Measurements from ENCODE around the gene PRRT4.

Gene PRRT4

DNA sequence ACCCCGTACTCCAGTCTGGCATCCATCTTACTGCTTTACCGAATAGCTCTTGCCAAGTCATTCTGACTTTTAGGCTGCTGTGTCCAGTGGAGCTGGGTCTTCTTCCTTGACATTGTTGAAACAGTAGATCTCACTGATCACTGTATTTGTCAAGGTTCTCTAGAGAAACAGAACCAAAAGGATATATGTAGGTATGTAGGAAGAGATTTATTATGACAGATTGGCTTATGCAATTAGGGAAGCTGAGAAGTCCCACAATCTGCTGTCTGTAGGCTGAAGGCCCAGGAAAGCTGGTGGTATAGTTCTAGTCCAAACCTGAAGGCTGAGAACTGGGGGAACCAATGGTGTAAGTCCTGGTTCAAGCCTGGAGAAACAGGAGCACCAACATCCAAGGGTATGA, 12.1 kb upstream of the PRRT4 start:
- DNase-seq = no peak

DNA sequence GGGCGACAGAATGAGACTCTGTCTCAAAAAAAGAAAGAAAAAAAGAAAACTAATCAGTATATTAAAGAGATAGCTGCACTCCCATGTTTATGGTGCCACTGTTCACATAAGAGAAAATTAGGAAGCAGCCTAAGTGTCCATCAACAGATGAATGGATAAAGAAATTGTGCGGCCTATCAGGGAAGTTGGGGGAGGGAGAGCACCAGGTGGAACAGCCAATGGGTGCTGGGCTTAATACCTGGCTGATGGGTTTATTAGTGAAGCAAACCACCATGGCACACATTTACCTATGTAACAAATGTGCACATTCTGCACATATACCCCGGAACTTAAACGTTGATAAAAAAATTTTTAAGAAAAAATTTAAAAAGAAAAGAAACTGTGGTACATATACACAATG, 9.0 kb upstream of the PRRT4 start:
- DNase-seq = no peak

DNA sequence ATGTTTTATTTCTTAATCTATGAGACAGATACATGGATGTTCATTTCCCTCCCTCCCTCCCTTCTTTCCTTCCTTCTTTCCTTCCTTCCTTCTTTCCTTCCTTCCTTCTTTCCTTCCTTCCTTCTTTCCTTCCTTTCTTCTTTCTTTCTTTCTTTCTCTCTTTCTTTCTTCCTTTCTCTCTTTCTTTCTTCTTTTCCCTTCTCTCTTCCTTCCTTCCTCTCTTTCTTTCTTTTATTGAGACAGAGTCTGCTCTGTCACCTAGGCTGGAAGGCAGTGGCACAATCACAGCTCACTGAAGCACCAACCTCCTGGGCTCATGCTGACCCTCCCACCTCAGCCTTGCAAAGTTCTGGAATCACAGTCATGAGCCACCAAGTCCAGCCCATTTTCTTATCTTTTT, 5.5 kb upstream of the PRRT4 start:
- DNase-seq = no peak

DNA sequence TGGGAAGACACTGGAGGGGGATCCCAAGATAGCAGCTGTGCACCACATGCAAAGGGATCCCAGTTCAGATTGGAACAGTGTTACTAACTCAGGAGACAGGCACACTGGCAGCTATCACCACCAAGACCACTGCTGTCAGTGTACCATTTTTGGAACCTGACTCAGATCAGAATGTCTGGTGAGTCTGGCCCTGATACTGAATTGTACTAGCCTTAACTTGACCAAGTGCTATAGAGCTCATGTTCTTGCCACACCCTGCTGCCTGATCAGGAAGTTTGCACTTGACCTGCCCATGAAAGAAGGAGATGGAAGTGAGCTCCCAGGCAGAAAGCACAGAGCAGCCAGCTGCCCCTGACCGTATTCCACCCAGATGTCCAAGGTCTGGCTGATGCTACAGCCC, 4.8 kb upstream of the PRRT4 start:
- DNase-seq = no peak

DNA sequence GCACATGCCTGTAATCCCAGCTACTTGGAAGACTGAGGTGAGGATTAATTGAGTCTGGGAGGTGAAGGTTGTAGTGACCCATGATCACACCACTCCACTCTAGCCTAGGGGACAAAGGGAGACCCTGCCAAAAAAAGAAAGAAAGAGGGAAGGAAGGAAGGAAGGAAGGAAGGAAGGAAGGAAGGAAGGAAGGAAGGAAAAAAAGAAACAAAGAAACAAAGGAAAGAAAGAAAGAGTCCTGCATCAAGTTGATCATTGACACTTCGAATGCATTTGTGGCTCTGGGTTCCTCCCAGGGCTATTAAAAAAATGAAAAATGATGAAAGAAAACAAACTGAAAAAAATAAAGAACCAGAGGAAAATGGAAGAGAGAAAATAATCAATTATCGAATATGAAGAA, 3.9 kb upstream of the PRRT4 start:
- no peak for DNase-seq

DNA sequence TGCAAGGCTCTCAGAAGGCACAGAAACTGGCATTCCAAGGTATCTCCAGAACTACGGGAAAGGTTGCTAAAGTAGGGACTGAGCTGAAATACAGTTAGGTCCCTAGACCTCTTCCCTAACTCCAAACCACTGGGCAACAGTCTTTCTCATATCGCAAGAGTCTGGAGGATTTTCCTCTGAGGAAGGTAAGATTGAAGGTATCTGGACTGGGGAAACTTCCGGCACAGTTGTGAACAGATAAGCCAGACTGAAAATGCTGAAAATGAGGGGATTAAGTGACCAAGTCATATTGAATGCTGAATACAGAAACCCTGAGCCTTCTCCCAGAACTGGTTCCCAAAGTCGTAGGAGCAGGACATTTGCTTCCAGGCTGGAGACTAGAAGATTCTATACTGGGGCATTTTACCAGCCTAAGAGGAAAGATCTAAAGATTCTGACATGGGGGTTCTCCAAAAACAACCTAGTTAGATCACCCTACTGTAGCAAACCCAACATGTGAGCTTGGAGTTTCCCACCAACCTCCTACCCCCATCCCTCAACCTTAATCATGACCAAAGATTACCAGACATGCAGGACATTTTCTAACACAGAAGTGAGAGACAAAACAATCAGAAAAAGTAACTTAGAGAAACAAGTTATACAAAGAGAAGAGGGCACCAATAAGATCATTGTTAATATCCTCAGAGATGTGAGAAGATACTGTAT, 2.8 kb upstream of the PRRT4 start:
- DNase-seq = no peak

DNA sequence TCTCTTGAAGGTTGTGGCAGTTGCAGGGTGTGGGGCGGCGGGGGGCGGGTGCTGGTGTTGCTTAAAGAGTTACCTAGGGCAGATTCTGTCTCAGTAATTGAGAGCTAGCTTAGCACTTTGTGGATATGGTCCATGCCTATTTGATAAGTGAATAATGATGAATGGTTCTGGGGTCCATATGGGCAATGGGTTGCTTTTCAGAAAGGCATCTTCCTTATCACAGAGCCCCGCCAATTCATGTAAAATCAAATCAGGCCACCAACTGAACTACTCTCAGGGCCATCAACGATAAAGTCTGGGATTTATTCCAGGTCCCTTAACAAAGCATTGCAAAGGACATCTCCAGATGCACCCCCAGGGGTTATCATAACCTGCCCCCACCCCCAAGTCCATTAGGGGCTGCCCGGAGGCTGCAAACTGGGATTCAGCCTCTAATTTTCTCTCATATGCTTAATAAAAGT, 1.8 kb upstream of the PRRT4 start:
- no peak for DNase-seq

DNA sequence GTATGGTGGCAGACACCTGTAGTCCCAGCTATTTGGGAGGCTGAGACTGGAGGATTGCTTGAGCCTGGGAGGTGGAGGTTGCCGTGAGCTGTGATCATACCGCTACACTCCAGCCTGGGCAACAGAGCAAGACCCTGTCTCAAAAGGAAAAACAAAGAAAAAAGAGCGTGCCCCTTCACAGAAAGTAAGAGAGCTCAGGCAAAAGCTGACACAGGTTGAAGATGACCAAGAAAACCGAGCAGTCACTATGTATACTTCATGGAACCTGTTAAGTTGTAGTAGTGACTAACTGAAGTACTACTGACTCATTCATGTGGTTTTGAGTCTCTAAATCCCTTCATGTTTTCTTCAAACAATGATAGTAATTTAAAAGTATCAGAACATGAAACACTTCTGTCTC, 1.2 kb upstream of the PRRT4 start:
- DNase-seq = no peak

DNA sequence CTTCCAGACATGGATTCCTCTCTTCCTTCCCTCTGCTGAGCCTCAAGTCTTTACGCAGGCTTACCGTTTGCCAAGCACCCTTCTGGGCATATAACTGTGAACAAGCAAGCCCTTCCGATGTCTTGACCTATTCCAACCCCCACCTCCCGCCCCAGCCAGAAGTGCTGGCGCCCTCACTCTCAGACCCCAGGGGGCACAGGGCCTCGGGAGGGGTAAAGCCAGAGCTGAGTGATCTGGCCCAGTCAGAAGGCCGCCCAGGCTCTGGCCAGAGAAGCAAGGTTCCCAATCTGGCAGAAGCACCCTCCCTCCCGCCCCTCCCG, 1.2 kb downstream of the PRRT4 start:
- no peak for DNase-seq

DNA sequence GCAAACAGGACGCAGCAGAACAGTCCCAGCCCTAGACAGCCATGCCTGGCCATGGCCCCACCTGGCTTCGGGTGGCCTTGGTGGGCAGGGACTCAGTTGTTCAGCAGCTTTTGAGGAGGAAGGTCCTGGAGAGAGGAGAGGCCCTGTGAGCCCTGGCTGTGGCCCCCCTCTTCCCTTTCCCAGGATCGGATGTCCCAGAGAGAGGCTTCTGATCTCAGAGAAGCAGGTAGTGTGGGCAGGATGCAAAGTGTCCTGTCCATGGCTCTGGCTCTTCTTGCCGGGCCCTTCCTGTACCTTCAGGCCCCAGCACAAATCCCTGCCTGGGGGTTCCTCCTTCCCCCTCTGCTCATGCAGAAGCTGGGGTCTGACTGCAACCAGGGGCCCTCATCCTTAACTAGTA, 1.6 kb downstream of the PRRT4 start:
- DNase-seq = no peak

DNA sequence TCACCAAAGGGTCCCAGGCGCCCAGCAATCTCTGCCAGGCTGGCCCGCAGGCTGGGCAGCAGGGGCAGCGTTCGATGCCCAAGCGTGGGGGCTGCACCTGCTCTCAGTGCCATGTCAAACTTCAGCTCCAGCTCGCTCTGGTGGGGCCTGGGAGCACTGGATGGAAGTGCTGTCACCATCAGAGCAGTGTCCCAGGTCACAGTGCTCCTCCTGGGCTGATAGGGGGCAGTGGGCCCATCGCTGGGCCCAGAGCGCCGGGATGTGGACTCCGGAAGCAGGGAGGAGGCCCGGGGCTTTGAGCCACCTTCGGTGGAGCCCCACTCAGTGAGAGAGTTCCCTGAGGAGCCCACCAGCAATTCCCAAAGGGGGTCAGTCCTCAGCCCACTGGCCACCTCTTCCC, 2.2 kb downstream of the PRRT4 start:
- DNase-seq = no peak

DNA sequence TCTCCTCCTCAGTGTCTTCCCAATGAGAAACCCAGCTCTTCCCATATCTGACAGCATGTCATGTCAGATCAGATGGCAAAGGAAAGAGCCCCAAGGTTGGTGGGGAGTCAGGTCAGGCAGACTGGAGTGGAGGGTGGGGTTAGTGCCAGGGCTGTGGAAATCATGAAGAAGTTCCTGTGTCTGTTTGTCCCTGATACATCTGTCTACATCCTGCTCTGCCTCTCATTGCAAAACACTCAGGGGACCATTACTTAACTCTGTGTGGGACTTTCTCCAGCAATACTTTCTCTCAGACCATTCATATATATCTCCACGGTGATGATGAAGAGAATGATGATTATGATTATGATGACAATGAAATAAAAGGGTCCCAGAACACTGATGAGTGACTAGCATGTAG, 3.3 kb downstream of the PRRT4 start:
- DNase-seq = no peak

DNA sequence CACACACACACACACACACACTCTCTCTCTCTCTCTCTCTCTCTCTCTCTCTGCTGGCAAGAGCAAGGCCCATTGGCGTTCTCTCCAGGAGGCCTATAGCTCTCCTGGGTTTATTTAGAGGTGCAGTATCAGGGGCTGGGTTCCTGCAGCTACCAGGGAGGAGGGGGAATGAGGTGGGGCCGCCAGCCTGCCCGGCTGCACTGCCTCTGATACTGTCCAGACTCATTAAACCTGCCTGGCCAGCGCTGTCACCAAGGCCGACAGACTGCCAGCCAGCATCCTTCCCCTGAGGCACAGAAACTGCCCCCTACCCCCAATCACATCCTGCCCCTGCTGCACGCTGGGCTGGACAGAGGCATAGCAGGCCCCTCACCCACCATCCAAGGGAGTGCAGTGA, 4.3 kb downstream of the PRRT4 start:
- no peak for DNase-seq

DNA sequence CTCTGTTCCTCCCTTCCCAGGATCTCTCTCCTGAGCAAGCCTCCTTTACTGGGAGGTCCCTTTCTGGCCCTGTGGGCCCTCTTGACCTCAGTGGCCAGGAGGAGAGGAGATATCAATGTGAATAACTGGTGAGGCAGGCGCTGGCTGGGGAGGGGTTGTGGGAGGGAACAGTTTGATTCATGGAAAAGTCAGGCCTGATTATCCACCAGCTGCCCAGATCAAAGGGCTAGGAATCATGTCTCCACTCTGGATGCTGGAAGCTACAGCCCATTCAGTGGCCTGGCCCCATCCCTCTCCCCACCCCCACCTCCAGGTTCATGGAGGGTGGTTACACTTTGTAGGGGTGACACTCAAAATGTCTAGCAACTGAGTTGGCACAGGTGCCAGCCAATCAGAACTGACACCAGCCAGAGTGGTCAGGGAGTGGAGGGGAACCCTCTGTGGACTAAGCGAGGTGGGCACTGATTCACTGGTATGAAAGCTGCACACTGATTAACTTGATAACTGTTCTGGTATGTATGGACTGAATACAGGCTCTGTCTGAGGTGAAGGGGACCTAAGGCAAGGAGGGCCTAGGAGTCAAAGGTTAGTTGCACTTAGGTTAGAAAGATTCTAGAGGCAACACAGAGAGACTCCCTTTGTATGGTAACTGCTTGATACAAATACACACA, 4.8 kb downstream of the PRRT4 start:
- DNase-seq = no peak

DNA sequence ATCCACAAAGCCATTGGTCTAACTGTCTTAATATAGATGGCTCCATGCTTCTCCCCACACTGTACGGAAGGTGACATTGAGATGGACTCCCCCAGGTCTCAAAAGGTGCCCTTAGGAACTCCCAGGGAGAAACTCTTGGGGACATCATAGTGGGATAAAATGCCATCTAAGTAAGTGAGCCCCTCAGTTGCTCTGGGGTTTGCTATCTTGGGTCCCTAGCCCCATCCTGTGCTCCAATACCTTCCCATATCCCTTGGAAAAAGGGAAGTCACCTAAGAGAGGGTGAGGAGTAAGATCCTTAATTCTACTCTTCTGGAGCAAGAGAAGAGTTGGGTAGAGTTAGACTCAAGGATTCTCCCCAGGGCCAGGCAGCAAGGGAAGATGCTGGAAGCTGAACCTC, 7.9 kb downstream of the PRRT4 start:
- no peak for DNase-seq

DNA sequence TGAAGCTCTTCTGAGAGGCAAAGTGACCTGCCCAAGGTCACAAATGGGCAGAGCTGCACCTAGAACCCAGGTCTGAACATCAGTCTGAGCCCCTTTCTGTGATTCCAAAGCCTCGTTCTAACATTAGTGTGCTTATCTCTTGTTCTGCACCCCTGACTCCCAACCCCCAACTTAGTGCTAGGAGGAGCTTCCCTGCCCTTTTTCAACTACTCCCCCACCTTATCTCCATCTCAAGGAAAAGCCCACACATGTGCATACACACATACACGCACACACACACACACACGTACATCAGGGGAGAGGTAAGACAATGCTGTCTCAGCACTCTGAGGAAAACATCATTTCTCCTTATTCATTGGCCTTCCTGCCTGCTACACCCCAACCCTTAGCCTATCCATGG, 8.3 kb downstream of the PRRT4 start:
- no peak for DNase-seq

DNA sequence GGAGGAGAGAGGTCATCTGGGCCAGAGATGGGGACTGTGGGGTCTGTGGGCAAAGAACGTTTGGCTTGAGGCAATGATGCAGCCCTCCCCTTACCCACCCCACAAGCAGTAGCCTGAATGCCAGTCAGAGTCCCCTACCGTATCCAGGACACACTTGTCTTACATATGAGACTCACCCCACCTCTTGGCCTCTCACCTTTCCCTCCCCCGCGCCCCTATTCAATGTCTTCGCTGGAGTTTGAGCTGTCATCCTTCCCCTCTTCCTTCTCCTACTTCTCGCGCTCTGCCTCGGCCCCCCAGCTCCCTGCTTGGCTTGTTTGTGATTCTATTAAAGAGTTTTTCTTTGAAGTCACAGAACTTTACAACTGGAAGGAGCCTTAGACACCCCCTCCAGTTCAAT, 8.9 kb downstream of the PRRT4 start:
- no peak for DNase-seq

DNA sequence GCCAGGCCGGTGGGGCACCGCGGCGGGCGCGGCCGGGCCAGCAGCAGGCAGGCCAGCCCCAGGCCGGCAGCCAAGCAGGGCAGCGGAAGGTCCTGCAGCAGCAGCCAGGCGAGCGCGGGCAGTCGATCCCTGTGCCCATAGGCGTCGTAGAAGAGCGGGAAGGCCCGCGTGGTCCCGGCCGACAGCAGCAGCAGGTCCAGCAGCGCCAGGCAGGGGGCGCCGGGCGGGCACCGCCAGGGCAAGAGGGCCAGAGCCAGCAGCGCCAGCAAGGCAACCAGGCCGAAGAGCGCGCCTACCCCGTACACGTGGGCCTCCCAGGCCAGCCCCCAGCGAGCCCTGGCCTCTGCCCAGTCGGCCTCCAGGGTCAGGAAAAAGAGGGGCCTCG, 9.3 kb downstream of the PRRT4 start:
- DNase-seq = no peak

DNA sequence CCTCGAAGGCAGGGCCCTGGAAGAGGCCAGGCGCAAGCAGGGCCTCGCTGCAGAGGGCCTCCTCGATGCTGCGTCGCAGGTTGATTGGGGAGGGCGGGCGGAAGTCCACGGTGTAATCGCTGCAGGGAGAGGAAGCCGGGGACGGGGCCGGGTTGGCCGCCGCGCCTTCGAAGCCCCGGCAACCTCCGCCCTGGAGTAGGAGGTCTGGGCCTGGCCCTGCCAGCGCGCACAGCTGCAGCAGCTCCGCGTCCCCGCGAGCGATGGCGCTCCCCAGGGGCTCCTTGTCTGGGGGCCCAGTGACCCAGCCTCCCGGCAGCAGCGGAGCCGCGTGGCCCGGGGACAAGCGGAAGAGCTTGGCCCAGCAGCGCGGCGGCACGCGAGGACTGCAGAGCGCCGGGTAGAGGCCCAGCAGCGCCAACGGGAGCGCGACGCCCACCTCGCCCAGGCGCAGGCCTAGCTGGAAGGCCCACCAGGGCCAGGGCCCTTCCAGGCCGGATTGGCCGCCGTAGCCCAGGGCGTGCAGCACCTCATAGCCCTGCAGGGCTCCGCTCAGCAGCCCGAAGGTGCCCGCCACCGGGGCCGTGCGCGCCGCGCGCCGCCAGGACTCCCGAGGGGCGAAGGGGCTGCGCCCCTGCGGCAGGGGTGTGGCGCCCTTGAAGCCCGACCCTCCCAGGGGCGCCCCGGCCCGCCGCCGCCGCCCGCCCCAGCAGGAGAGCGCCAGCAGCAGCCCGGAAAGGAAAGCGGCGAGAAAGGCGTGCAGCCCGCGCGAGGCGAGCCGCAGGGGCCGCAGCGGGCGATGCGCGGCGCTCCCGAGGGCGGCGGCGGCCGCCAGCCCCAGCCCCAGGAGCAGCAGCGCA, 10.0 kb downstream of the PRRT4 start:
- no peak for DNase-seq

DNA sequence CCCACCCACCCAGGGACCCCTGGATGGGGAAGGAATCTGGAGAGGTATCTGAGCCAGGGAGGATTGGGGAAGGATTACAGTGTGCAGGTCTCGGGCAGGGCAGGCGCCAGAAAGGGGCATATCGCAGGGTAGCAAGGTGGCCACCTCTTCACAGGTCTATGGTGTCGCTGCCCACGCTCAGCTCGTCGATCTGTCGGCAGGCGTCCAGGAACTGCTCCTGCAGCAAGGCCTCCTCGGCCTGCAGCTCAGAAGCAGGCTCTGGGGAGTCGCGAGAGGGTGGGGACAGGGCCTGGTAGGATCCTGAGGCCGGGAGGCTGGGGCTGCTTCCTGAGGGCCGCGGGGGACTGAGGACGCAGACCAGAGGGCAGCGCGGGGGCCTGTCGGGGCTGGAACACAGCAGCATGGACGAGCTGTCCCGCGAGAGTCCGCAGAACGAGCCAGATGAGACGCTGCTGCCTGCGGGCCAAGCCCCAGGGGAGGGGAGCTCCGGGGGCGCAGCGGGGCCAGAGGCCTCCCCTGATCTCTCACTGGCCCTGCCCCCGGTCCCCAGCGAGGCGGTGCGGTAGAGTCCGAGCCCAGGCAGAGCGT, 10.7 kb downstream of the PRRT4 start:
- no peak for DNase-seq

DNA sequence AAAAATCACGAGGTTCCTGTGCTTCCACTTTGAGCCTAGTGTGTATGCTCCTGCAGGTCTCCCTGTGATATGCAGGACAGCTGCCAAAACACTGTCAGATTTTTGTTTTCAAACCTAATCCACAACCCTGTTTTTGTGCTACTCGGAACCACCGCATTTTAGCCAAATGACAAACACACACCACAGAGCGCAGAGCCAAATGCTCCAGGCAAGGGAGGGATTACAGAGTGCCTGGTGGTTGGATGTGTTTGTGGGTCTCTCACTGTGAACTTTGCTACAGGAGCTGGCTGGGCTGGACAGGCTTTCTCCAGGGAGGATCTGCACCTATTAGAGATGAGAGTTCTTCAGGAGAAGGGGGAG, 12.0 kb downstream of the PRRT4 start:
- no peak for DNase-seq

DNA sequence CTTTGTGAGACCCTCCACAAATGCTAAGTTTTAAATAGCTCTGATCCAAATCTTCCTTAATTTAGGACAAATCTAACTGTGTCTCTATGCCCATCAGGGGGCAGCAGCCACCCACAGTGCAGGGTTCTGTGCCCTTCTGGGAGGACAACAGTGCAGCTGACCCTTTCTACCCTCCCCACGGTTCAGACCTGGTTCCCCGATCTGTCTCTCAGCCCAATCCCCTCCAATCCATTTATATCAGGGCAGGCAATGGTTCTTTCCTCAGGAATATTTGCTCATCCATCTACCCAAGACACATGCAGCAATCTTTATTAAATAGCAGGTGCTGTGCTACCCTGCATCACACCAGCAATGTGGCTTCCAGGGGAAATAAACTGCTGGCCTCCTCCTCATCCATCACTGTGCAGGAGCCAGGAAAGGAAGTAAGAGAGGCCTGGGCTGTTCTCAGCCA, 13.8 kb downstream of the PRRT4 start:
- no peak for DNase-seq

DNA sequence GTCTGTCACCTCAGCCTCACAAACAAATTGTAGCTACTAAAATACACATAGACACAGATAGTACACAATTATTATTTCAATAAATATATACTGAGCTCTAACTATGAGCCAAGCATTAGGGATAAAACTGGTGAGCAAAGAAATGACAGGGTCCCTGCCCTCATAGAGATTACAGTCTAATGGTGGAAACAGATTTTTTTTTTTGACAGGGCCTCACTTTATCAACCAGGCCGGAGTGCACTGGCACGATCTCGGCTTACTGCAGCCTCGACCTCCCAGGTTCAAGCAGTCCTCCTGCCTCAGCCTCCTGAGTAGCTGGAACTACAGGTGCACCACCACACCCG, 17.1 kb downstream of the PRRT4 start:
- no peak for DNase-seq
